ENCODE measurements around the gene PRLHR. TPM values are rescaled to one million over a fixed set of nuclear protein-coding genes. Genes with fewer than 3 reads are reported as not detected.

Gene PRLHR
- total RNA-seq, 1 donor from 2014 or later = not detected

DNA sequence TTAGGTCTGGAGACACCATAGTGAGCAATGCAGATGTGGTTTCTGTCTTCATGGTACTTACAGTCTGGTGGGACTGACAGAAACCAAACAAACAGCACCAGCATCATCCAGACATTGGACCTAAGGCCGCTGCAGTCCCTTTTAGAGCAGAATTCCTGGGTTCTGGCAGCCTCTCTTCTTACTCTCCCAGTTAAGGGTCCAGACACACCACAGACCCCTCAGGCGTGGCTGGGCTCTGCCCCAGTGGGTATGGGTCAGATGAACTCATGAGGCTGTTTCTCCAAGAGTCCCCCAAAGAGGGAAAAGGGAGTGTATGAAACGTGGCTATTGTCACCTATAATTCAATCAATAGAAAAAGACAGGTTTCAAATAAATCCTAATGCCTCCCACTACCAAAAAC, 31.3 kb downstream of the PRLHR start:
- no peak for ATAC-seq
- DNase-seq (ENCODE audit: low spot score) = no peak

DNA sequence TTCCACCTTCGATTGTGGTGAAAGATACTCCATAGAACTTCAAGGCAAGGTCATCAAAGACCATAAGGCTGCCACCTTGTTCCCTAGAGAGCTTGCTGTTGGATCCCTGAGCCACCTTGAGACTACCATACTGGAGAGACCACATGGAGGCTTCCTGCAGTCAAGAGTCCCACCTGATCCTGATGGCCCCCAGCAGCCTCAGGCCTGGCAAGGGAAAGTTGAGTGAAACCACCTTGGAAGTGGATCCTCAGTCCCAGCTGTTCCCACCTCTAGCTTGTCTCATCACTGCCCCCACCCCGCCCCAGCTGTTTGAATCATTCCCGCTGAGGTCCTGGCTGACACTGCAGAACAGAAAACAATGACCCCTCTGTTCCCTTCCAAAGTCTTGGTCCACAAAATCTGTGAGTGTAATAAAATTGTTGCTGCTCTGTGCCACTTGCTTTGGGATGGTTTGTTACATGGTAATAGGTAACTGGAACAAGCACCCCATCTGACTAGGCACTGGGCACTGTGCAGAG, 32.0 kb downstream of the PRLHR start:
- no peak for ATAC-seq
- DNase-seq (ENCODE audit: low spot score) = no peak

DNA sequence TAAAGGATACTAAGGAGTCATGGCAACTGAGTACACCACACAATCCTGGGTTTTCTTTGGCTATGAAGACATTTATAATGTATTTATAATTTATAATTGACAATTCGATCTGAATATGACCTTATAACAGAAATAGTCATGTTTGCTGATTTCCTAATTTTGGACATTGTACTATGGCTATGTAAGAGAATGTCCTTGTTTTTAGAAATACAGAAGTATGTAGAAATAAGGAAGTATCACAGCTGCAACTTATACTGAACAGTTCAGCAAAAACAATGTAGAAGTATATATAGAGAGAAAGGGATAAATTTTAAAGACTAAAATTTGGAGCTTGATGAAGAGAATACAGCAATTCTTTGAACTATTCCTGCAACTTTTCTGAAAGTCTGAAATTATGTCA, 32.6 kb downstream of the PRLHR start:
- ATAC-seq = no peak

DNA sequence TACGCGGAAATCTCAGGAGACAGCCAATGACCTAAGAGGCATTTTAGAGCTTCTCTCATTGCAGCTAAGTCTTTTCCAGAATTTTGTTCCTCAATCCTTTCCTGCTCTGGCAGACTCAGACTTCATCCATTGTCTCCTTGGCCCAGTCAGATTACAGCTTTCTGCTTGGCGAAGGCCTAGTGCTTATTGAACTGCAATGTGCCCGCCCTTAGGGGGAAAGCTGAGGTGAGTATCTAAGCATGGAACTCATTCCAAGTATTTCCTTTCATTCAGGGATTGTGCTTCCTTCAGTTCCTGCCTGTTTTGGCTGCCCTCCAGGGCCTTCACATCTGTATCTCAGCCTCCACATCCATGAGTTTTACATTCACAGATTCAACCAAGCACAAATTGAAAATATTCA, 37.5 kb downstream of the PRLHR start:
- ATAC-seq (no peak), DNase-seq (ENCODE audit: low spot score) (no peak)

More for the DNA sequence above, 32.6 kb downstream of the PRLHR start:
- no peak for DNase-seq (ENCODE audit: low spot score)

DNA sequence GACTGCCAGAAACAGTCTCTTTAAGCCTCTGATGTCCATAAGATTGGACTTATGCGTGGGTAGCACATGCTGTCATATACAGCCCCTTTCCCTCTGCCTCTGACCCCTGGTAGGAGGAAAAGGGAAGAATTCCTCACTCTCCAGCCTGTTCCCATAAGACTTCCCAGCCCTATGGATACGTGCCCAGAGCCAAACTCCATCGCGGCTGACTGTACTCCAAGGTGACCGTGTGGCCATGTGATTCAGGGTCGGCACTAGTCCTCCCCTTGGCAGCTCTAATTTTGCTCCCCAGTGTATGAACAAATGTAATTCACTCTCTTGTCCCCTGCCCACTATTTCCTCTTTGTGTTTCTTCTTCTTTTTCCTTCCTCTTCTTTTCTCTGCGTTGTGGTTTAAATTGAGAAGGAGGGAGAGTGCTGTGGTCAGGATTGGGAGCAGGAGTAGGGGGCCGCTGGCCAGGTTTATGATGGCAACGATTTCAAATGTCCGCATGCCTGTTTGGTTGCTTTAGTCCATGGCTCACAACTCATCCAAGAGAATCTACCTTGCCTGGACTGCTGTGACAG, 43.8 kb downstream of the PRLHR start:
- DNase-seq (ENCODE audit: low spot score) (no peak), ATAC-seq (no peak)

DNA sequence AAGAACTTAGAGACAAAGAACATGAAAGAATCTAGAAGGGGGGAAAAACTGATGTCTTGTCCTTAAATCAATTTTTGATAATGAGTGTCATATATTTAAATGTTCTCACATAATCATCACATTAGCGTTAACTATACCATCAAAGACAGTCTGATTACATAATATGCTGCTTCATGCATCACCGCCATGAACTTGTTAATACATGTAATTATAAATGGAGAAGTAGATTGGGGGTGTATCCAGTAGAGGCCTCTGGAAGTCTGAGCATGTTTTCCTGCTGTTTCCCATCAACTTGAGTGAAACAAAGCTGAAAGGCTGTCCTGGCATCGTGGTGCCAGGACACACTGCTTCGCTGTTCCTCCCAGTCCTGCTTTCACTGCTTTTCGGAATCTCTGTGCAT, 48.2 kb downstream of the PRLHR start:
- ATAC-seq (no peak), DNase-seq (ENCODE audit: low spot score) (no peak)

DNA sequence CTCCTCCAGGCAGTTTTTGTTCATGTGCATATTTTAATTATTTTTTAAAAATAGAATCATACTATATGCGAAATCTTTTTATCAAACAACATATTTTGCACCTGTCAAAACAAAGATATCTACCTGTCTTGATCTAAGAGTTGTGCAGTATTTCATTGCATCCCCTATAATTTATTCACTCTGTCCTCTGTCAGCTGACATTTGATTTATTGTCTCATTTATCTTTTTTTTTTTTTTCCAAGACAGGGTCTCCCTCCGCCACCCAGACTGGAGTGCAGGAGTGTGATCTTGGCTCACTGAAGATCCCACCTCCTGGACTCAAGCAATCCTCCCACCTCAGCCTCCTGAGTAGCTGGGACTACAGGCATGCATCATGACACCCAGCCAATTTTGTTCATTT, 49.0 kb downstream of the PRLHR start:
- DNase-seq (ENCODE audit: low spot score) (no peak), ATAC-seq (no peak)

DNA sequence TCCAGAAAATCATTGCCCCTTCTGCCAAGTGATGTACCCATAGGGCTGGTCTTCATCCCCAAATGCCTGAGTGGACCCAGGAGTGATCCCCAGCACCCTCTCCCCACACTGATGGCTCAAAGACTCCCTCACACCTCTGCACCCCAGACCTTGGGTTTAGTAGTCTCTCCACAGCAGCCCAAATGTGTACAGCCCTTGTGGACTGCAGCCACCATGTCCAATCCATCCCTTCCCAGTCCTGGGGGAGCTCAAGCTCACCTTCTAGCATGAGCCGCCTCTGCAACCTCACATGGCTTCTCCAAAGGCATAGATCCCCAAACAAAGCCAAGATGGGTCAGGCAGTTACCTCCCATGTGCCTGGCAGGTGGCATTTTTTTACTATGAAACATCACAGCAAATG, 50.1 kb downstream of the PRLHR start:
- ATAC-seq = no peak

DNA sequence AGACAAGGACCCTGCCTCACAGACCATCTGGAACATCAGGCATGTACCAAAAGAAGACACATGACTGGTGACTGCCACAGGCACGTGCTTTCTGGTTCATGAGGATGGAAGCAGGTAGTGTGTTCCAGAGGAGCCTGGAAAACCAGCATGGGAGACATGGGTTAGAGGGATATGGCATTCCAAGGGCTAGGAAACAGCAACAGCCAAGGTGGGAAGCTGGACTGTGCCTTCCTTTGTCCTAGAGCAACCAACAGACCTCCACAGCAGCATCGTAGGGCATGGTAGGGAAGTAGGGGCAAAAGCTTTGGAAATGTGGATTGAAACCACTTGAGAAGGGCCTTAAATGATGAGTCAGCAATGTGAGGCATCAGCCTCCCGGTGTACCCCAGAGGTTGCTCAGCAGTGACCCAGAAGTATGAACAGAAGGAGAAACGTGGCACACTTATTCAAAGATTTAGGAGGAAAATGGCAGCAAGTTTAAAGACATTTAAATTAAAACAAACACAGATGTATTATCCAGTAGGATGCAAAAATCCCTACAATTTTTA, 51.0 kb downstream of the PRLHR start:
- ATAC-seq (peak; percentile 17), DNase-seq (ENCODE audit: low spot score) (no peak)

More for the DNA sequence above, 50.1 kb downstream of the PRLHR start:
- DNase-seq (ENCODE audit: low spot score) = no peak

DNA sequence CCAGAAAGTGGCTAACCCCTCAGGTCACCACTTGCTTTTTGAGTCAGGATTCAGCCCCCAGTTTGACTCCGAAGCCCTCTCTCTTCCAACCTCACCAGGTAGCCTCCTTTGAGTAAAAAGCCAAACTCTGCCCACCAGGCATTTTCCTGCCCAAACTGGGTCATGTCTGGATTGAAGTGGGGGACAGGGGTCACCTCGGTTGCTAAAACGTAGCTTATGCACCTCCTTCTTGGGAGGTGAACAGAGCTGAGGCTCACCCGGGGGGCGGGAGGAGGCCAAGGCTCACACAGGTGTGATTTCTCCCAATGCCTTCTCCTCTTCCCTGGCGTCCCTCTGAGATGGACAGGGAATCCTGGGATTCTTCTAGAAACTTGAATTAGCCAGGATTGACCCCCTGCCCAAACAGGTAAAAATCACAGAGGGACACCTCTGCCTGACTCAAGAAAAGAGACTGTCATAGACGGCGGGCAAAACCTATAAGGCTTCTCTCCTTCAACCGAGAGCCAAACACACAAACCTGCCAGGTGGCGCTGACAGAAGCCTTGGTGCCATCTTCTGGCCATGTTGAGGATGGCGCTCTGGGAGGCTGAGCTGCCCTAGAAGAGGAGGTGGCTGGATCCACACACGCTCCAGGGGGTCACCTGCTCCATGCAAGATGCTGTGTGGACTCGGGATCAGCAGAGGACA, 51.6 kb downstream of the PRLHR start:
- DNase-seq (ENCODE audit: low spot score) (peak; percentile 55), ATAC-seq (peak; percentile 98)

DNA sequence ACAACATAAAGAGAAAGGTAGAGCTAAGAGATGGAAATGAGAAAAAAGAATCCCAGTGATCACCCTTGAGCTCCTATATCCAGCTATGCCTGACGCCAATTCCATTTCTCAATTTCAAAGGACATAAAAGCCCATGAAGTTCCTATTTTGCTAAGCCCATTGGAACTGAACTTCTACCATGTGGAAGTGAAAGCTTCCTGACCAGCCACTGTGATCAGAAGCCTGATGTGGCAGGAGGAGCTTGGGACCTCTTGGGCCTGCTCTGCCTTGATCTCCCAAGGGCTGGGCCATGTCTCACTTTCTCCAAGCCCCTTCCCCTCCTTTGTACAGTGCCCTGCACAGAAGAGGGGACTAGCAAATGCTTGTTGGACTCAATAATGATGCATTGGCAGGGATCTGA, 52.7 kb downstream of the PRLHR start:
- ATAC-seq = no peak
- no peak for DNase-seq (ENCODE audit: low spot score)

DNA sequence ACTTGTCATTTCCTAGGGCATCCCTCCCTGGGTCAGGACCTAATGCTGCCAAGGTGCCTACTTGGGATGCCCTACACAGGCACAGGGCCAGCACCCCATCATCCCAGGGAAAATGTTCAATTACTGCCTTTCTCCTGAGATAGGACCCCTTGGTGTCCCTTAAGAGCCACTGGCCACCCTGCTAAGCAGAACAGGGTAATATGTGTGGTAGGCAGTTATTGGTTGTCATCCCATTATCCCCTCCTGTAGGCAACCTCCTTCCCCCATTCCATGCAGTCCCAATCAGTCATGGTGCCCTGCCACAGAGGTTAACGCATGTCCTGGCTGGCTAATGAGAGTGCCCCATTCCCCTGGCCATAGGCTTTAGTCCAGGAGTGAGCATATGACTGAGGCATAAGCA, 53.2 kb downstream of the PRLHR start:
- ATAC-seq = no peak
- DNase-seq (ENCODE audit: low spot score) = no peak

DNA sequence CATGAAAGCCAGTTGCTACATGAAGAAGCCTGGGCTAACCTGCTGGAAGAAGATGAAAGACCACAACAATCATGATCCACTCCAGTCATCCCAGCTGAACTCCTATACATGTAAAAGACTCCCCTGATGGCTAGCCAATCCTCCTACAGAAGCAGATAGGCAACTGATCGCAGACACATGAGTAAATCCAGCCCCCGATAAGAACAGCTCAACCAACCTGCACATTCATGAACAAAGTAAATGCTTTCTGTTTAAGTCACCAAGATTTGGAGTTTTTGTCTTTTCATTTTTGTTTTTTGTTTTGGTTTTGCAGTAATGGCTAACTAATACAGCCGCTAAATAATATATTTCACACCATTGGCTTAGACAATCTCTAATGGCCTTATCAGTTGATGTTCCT, 53.7 kb downstream of the PRLHR start:
- ATAC-seq (no peak), DNase-seq (ENCODE audit: low spot score) (no peak)

Other genes starting within 250 kb of the PRLHR start
- gene CACUL1, start 159.3 kb upstream of the PRLHR start, total RNA-seq = 16.1 TPM

Data from left lobe of liver (tissue), 2 donors.